ENCODE results near the gene TRIM52.

The TRIM52 gene

GRCh38 chr5:181255836-181256578 lies 4.9 kb downstream of the TRIM52 start:
- DNase-seq, result no peak

DNA sequence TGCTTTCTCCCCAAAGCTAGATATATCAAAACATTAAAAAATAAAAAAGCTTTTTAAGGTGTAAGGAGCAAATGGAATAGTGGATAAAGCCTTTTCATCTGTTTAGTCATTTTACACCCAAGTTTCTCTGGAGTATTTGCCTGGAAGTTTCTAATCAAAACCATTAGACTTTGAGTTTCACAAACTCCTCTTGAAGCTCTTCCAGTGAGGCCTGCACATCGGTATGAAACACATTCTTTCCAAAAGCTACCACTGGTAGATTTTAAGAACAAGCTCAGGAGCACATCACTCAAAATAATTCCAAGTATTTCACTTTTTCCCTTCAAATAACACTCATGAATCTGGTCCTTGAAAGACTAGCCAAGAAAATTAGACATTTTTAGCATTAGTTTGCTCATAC lies 5.7 kb downstream of the TRIM52 start:
- DNase-seq, result no peak

DNA sequence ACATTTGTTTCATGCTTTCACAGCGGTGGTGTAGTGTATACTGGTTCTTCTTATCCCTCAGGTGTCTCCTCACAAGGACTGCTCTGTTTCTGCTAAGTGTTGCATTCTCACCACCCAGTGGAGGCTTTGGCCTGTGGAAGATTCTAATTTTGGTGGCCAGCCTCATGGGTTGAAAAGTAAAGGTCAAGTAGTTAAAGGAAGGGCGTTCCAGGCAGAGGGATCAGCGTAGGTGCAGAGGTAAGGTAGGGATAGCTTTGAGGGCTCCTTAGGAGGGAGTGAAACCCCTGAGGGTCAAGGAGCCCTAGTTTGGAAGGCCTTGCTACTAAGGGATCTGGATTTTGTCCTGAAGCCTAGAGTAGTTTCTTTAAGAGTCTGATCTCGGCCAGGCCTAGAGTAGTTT lies 12.7 kb downstream of the TRIM52 start:
- no peak for DNase-seq

DNA sequence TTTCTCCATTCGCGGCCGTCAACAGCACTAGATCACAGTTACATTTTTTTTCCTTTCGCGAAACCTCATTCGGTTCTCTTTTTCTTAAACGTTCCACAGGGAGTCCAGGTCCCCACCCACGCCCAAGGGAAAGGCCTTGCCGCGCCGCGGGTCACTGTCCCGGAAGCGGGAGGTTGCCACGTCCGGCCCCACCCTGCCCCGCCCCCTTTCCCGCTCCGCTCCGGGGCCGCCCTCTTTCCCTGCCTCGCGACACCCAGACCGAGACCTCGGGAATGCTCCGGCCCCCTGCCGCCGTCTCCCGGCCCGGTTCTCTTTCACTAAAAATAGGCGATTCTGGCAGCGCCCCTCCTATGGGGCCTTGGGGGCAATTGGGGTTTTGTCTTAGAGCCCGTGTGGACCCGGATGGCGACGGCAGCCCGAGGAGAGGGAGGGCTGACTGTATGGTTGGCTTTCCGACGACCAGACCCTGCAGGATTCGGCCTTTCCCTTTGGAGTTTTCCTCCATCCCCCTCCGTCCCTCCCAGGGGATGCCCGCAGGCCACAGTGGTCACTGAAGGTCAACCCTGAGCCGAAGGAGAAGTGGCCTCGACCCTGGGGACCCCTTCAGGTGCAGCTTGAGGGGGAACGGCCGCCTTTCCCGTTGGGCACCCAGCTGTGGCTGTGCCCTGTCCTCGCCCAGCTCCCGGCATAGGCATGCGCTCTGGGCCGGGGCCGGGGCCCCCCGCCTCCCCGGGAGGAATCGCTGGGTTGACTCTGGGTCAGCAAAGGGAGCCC lies 14.5 kb downstream of the TRIM52 start:
- peak; percentile 62 for DNase-seq

GRCh38 chr5:181245427-181246275 lies 15.3 kb downstream of the TRIM52 start:
- no peak for DNase-seq

GRCh38 chr5:181243564-181244343 lies 17.2 kb downstream of the TRIM52 start, which contains the start of gene RACK1:
Gene RACK1, minus strand, starts transcription at chr5:181243906. Its CDS starts 106 bp downstream, at chr5:181243800.
- DNase-seq, result peak; percentile 87

DNA sequence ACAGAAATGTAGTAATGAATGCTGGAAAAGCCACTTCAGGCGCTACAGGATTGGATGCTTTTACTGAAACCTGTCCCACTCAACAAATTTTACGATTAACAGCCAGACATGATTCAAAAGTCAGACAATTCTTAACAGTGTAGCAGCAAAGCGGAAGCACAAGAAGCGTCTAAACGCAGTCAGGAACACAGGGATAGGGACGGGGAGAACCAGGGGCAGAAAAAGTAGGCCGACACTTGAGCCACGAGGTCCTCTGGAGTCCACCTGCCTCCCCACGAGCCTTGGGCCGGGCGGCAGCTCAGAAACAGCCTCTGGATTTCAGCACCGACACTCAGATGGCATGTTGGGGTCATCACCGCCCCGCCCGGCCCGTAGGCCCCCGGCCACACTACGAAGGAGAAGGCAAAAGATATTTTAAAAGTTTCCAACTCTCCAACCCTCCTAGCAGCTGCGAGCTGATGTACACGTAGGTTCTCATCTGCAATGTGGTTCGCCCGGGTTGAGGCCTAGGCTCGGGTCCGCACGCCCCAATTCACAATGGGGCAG lies 17.9 kb downstream of the TRIM52 start:
- DNase-seq, result peak; percentile 42

DNA sequence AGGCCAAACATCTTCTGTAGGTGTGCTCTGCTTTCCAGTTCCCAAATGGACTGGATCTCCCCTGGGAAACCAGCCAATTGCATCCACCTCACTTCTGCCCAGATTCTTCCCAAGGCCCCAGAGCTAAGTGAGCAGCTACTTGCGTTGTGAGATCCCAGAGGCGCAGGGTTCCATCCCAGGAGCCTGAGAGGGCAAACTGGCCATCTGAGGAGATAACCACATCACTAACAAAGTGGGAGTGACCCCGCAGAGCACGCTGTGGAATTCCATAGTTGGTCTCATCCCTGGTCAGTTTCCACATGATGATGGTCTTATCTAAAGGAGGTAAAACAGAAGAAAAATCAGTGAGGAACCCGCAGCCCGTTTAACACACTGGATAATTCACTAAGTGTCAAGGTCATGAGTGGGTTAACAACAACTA lies 18.9 kb downstream of the TRIM52 start:
- DNase-seq, result no peak

- DNase-seq, result peak; percentile 22
These were observed 19.5 kb downstream of the TRIM52 start for GRCh38 chr5:181241393-181241975.

GRCh38 chr5:181239062-181239663 lies 21.8 kb downstream of the TRIM52 start:
- DNase-seq, result no peak

GRCh38 chr5:181237729-181238385 lies 23.1 kb downstream of the TRIM52 start:
- no peak for DNase-seq

DNA sequence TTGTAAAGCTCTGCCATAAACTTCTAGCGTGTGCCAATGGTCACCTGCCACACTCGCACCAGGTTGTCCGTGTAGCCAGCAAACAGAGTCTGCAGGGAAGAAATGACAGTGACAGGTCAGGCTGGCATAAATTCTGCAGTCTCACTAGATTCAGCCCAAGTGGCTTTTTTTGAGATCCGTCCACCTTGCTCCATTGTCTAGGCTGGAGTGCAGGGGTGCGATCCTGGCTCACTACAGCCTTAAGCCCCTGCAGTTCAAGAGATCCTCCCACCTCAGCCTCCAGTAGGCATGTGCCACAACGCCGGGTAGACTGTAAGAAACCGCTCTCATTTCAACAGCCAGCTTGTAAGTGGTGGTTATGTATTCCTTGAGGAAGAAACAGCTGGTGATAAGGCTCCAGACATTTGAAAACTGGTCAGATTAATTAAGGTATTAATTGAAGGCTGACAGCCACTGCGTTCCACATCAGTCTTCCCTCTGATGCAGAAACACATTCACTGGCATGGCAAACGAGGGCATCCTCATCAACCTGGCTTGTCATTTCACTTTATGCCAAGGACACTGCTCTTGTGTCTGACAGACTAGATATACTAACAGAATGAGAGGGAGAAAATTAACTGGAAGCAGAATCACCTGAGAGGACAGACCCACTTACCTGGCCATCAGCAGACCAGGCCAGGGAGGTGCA lies 23.8 kb downstream of the TRIM52 start:
- no peak for DNase-seq

DNA sequence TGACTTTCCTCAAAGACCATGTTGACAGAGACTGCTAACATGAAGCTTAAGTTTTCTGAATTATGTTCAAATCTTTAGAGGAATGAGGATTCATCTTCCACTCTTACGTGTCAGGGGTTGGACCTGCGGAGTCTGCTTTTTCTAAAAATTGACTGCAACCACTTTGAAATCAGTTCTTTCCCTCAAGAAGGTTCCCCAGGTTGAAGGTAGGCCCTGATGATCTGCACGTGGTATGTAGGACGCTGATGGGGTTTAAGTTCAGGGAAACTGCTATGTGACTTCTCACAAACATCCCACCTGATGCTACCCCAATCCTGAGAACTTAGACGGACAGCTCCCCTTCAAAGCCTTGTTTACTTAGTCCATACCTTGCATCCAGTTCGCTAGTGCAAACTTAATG lies 24.5 kb downstream of the TRIM52 start:
- no peak for DNase-seq

DNA sequence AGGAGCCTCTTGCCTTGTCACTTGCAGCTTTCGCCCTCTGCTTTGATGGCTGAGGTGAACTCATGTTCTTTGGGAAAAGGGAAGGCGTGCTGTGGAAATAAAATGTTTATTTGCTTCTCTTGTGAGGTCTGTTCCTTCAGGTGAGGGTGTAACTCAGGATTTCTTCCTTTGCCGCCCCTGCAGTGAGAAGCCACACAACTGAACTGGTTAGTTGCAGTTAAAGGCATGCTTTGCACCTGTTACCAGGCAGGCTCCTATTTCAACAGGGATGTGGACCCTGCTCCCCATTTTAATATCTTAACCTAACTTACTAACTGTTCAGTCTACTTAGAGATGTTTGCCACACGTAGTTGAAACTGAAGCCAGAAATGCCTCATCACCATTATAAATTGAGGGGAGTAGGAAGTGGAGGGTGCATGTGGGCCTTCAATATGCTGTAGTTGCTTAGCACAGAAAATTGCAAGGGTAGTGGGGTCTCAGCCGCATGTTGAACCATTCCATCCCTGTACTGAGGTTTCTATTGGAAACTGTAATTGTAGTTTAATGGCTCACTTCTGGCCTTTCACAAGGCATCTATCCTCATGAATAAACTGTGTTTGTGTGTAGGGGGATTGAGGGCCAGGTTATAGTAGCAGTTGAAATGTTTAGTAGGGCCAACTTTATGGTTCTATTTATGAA lies 25.1 kb downstream of the TRIM52 start:
- no peak for DNase-seq

GRCh38 chr5:181235323-181235688 lies 25.6 kb downstream of the TRIM52 start:
- no peak for DNase-seq

DNA sequence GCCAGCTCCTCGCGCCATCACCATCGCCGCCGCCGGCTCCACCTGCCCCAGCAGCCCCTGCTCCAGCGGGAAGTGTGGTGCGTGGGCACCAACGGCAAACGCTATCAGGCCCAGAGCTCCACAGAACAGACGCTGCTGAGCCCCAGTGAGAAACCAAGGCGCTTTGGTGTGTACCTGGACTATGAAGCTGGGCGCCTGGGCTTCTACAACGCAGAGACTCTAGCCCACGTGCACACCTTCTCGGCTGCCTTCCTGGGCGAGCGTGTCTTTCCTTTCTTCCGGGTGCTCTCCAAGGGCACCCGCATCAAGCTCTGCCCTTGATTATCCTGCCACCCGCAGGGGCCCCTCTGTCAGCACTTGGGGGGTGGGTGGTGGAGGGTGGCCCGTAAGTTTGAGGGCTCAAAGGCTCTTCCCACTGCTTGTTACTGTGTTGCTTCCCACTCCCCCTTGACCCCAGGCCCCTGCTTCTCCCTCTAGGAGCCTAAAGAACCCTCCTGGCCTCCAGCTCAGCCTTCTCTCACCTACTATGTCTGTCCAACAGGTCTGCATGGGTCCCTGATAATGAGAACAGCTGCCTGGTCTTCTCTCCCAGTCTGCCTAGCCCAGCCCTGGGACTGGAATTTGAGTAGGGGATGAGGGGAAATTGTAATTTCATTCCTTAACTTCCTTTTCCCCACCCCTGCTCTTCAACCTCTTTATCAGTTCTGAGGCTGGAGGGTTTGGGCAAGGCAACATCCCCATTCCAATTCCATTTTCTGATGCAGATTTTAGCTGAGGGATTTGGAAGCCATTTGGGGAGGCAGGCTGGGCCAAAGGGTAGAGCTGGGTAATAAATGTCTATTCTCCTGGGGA lies 26.3 kb downstream of the TRIM52 start:
- no peak for DNase-seq

DNA sequence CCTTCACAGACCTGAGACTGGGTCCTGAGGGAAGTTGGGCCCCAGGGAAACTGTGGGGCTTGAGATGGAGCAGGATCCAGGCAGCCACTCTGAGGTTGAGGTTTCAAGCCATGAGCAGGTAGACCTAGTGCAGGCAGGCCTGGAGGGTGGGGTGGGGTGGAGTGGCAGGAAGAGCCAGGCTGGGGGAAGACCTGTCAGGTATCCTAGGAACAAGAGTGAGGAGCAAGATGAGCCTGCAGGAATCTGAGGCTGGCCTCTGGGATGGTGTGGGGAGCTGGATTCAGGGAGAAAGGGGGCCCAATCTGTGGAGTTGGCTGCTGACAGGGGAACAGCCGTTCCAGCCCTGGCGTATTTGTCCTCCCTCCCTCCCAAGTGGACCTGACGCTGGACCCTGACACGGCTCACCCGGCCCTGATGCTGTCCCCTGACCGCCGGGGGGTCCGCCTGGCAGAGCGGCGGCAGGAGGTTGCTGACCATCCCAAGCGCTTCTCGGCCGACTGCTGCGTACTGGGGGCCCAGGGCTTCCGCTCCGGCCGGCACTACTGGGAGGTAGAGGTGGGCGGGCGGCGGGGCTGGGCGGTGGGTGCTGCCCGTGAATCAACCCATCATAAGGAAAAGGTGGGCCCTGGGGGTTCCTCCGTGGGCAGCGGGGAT lies 27.0 kb downstream of the TRIM52 start:
- DNase-seq, result no peak
